GM12874 (cell line): ENCODE measurements around the gene GFOD2.

Experiments
- CTCF ChIP-seq: IDR thresholded peaks from 2 replicates; pipeline ENCODE4 v1.5.1; 2011; ENCODE audit warnings: low read depth, mild to moderate bottlenecking, control low read depth, low read length, moderate library complexity; ENCODE audit not compliant: insufficient read depth

Gene GFOD2

GRCh38 chr16:67748834-67749233 is 29.7 kb upstream of the GFOD2 start:
- TF ChIP-seq CTCF = no peak

GRCh38 chr16:67746846-67747245 is 27.7 kb upstream of the GFOD2 start:
- no peak for TF ChIP-seq CTCF

GRCh38 chr16:67741118-67741517 is 22.0 kb upstream of the GFOD2 start:
- no peak for TF ChIP-seq CTCF

- TF ChIP-seq CTCF = no peak
These were observed 21.3 kb upstream of the GFOD2 start for GRCh38 chr16:67740391-67740790.

- no peak for TF ChIP-seq CTCF
These were observed 17.7 kb upstream of the GFOD2 start for GRCh38 chr16:67736858-67737257.

- no peak for TF ChIP-seq CTCF
These were observed 15.7 kb upstream of the GFOD2 start for GRCh38 chr16:67734731-67735201.

GRCh38 chr16:67733734-67734470 is 14.8 kb upstream of the GFOD2 start:
- TF ChIP-seq CTCF = no peak
